SK-MEL-5 (cell line): ENCODE results near the gene PEX19. TPM values are rescaled to one million over a fixed set of nuclear protein-coding genes. Genes with fewer than 3 reads are reported as not detected.

Source experiments
- DNase-seq: peaks from one replicate; pipeline ENCODE4 v3.0.0-alpha.2; 2016; ENCODE audit warnings: low read depth, low spot score
- in situ Hi-C: cut with HindIII; loops from 2 replicates; pipeline ENCODE4 v1.10.0; 2016; ENCODE audit warnings: low sequenced_read_pairs, high pct_unique_total_duplicates, low pct_unique_long_range_greater_than_20kb
- total RNA-seq: library from RNA; depleted of rRNA; stranded (reverse); fragments of >200 nt; shearing (Covaris generic); gene quantifications from 2 replicates; pipeline ENCODE4 v1.2.3, GENCODE V29; 2014

PEX19 gene
- total RNA-seq, 1 experiment from 2014 or later: 46.2 TPM

- no peak for DNase-seq
- in situ Hi-C loops: loop anchor here (10.0 kb wide), 1 partner anchor 151 kb away; no protein-coding TSS in a partner anchor
Observed at GRCh38 chr1:160255781-160256300, 29.1 kb downstream of the PEX19 start.

- in situ Hi-C loops: loop anchor here (10.0 kb wide), 1 partner anchor 147 kb away; no protein-coding TSS in a partner anchor
Observed at GRCh38 chr1:160251687-160252526, 33.0 kb downstream of the PEX19 start.

GRCh38 chr1:160251011-160251410 is 33.9 kb downstream of the PEX19 start:
- no peak for DNase-seq
- in situ Hi-C loops: loop anchor here (10.0 kb wide), 1 partner anchor 146 kb away; no protein-coding TSS in a partner anchor

More at GRCh38 chr1:160251687-160252526, 33.0 kb downstream of the PEX19 start:
- DNase-seq: peak; percentile 82

GRCh38 chr1:160247053-160247452 is 37.9 kb downstream of the PEX19 start:
- in situ Hi-C loops: no loop called here
- DNase-seq: no peak

- in situ Hi-C loops: no loop called here
Observed at GRCh38 chr1:160245434-160245833, 39.5 kb downstream of the PEX19 start.

GRCh38 chr1:160244209-160244608 is 40.7 kb downstream of the PEX19 start:
- DNase-seq: no peak
- in situ Hi-C loops: no loop called here

More at GRCh38 chr1:160245434-160245833, 39.5 kb downstream of the PEX19 start:
- DNase-seq: no peak

- in situ Hi-C loops: no loop called here
- DNase-seq: no peak
Observed at GRCh38 chr1:160243767-160244166, 41.2 kb downstream of the PEX19 start.

- in situ Hi-C loops: no loop called here
- no peak for DNase-seq
Observed at GRCh38 chr1:160239582-160240299, 45.2 kb downstream of the PEX19 start.

- DNase-seq: no peak
- in situ Hi-C loops: no loop called here
Observed at GRCh38 chr1:160238408-160238807, 46.5 kb downstream of the PEX19 start.

- DNase-seq: no peak
- in situ Hi-C loops: no loop called here
Observed at GRCh38 chr1:160237558-160237957, 47.4 kb downstream of the PEX19 start.

GRCh38 chr1:160236806-160237205 is 48.1 kb downstream of the PEX19 start:
- in situ Hi-C loops: no loop called here
- DNase-seq: no peak

- no peak for DNase-seq
- in situ Hi-C loops: no loop called here
Observed at GRCh38 chr1:160232911-160233310, 52.0 kb downstream of the PEX19 start.

GRCh38 chr1:160228431-160228830 is 56.5 kb downstream of the PEX19 start:
- in situ Hi-C loops: no loop called here
- no peak for DNase-seq

- DNase-seq: no peak
- in situ Hi-C loops: no loop called here
Observed at GRCh38 chr1:160227561-160227960, 57.4 kb downstream of the PEX19 start.

GRCh38 chr1:160227034-160227433 is 57.9 kb downstream of the PEX19 start:
- DNase-seq: no peak
- in situ Hi-C loops: no loop called here
